ENCODE data around the gene MAP7D2. TPM values are rescaled to one million over a fixed set of nuclear protein-coding genes. Genes with fewer than 3 reads are reported as not detected.

The MAP7D2 gene
- total RNA-seq, 1 experiment from 2014 or later = 0.15 TPM

GRCh38 chrX:20061855-20062254, 54.9 kb downstream of the MAP7D2 start:
- Histone ChIP-seq H3K9me2 (ENCODE audit: insufficient read depth) (no peaks in the 10 kb centered on the region), H3K27ac (ENCODE audit: low read depth, low read length) (no peak overlapping the region), H3K4me3 (replicated peaks in 1 of 2; ENCODE audit: low read depth in 1 of 2, low read length in 2 of 2) (no peak overlapping the region), H3K27me3 (ENCODE audit: insufficient read depth, low read length) (no peaks in the 10 kb centered on the region), H3K9ac (ENCODE audit: low read length) (no peak overlapping the region), H3K79me2 (ENCODE audit: insufficient read depth, low read length) (no peaks in the 10 kb centered on the region), H3K4me1 (ENCODE audit: control insufficient read depth in 1 of 2, insufficient read depth in 2 of 2, low read length in 2 of 2) (peaks cover 2 to 18% of the 10 kb centered on the region in 2 experiments; a peak in 2 of 4 replicates), H3K4me2 (ENCODE audit: low read length) (peak overlapping the region; percentile 18; the same call in 1 of the 2 replicates), H2AFZ (ENCODE audit: low read depth, low read length, poor library complexity, severe bottlenecking) (no peak overlapping the region), H3K36me3 (ENCODE audit: control insufficient read depth in 1 of 2, insufficient read depth in 2 of 2, low read length in 2 of 2) (no peaks in the 10 kb centered on the region), H3K9me3 (ENCODE audit: control insufficient read depth in 1 of 2, insufficient read depth in 1 of 2, low read depth in 1 of 2, low read length in 2 of 2) (no peaks in the 10 kb centered on the region), H4K20me1 (ENCODE audit: insufficient read depth) (no peaks in the 10 kb centered on the region)
- BruUV-seq (replicated peaks) = no TSS peak
- DNase-seq (ENCODE audit: low read depth, low spot score) (no peak), ATAC-seq (peak; percentile 42; the same call in 1 of the 2 replicates)
- no peak for TF ChIP-seq RAD21 (IDR thresholded peaks at IDR 0.05; ENCODE audit: low read depth)
- TF ChIP-seq YY1 (IDR thresholded peaks at IDR 0.05; ENCODE audit: extremely low read depth, insufficient replicate concordance, low read depth, low read length) = no peak
- no peak for TF ChIP-seq EZH2phosphoT487 (IDR thresholded peaks at IDR 0.05; ENCODE audit: borderline replicate concordance)
- no peak for TF ChIP-seq EGR1 (IDR thresholded peaks at IDR 0.05; ENCODE audit: low read depth)
- TF ChIP-seq CEBPB (IDR thresholded peaks at IDR 0.05; ENCODE audit: low read depth) = no peak
- no peak for TF ChIP-seq SIN3A (IDR thresholded peaks at IDR 0.05; ENCODE audit: low read depth)
- TF ChIP-seq ZFX (IDR thresholded peaks at IDR 0.05) = no peak
- TF ChIP-seq, protein P1, sequence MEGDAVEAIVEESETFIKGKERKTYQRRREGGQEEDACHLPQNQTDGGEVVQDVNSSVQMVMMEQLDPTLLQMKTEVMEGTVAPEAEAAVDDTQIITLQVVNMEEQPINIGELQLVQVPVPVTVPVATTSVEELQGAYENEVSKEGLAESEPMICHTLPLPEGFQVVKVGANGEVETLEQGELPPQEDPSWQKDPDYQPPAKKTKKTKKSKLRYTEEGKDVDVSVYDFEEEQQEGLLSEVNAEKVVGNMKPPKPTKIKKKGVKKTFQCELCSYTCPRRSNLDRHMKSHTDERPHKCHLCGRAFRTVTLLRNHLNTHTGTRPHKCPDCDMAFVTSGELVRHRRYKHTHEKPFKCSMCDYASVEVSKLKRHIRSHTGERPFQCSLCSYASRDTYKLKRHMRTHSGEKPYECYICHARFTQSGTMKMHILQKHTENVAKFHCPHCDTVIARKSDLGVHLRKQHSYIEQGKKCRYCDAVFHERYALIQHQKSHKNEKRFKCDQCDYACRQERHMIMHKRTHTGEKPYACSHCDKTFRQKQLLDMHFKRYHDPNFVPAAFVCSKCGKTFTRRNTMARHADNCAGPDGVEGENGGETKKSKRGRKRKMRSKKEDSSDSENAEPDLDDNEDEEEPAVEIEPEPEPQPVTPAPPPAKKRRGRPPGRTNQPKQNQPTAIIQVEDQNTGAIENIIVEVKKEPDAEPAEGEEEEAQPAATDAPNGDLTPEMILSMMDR (IDR thresholded peaks at IDR 0.05 in 2 of 3, conservative IDR thresholded peaks at IDR 0.05 in 1 of 3; ENCODE audit: borderline replicate concordance in 1 of 3, insufficient read depth in 1 of 3, low read depth in 2 of 3, low read length in 2 of 3) = no peak
- no peak for TF ChIP-seq CBX3 (IDR thresholded peaks at IDR 0.05; ENCODE audit: low read depth)
- TF ChIP-seq, protein P2, sequence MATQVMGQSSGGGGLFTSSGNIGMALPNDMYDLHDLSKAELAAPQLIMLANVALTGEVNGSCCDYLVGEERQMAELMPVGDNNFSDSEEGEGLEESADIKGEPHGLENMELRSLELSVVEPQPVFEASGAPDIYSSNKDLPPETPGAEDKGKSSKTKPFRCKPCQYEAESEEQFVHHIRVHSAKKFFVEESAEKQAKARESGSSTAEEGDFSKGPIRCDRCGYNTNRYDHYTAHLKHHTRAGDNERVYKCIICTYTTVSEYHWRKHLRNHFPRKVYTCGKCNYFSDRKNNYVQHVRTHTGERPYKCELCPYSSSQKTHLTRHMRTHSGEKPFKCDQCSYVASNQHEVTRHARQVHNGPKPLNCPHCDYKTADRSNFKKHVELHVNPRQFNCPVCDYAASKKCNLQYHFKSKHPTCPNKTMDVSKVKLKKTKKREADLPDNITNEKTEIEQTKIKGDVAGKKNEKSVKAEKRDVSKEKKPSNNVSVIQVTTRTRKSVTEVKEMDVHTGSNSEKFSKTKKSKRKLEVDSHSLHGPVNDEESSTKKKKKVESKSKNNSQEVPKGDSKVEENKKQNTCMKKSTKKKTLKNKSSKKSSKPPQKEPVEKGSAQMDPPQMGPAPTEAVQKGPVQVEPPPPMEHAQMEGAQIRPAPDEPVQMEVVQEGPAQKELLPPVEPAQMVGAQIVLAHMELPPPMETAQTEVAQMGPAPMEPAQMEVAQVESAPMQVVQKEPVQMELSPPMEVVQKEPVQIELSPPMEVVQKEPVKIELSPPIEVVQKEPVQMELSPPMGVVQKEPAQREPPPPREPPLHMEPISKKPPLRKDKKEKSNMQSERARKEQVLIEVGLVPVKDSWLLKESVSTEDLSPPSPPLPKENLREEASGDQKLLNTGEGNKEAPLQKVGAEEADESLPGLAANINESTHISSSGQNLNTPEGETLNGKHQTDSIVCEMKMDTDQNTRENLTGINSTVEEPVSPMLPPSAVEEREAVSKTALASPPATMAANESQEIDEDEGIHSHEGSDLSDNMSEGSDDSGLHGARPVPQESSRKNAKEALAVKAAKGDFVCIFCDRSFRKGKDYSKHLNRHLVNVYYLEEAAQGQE (IDR thresholded peaks at IDR 0.05; ENCODE audit: low read depth) = no peak
- no peak for TF ChIP-seq ELF1 (IDR thresholded peaks at IDR 0.05; ENCODE audit: borderline replicate concordance, low read depth)
- TF ChIP-seq SP1 (IDR thresholded peaks at IDR 0.05; ENCODE audit: low read depth) = no peak
- TF ChIP-seq, protein P3, sequence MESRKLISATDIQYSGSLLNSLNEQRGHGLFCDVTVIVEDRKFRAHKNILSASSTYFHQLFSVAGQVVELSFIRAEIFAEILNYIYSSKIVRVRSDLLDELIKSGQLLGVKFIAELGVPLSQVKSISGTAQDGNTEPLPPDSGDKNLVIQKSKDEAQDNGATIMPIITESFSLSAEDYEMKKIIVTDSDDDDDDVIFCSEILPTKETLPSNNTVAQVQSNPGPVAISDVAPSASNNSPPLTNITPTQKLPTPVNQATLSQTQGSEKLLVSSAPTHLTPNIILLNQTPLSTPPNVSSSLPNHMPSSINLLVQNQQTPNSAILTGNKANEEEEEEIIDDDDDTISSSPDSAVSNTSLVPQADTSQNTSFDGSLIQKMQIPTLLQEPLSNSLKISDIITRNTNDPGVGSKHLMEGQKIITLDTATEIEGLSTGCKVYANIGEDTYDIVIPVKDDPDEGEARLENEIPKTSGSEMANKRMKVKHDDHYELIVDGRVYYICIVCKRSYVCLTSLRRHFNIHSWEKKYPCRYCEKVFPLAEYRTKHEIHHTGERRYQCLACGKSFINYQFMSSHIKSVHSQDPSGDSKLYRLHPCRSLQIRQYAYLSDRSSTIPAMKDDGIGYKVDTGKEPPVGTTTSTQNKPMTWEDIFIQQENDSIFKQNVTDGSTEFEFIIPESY (IDR thresholded peaks at IDR 0.05; ENCODE audit: extremely low read depth, insufficient replicate concordance, low read length) = no peak
- TF ChIP-seq POLR2A (IDR thresholded peaks at IDR 0.05; ENCODE audit: borderline replicate concordance, extremely low read depth, insufficient read depth, insufficient read length) = no peak
- TF ChIP-seq ZNF274 (IDR thresholded peaks at IDR 0.05; ENCODE audit: low read depth, low read length) = no peak
- no peak for TF ChIP-seq POLR2AphosphoS5 (IDR thresholded peaks at IDR 0.05; ENCODE audit: low read depth, low read length)
- no peak for TF ChIP-seq MAX (IDR thresholded peaks at IDR 0.05)
- TF ChIP-seq JUND (IDR thresholded peaks at IDR 0.05) = no peak
- CTCF ChIA-PET = interaction anchor here (2.0 kb wide), 1 partner anchor 157 kb away, joined by 9 read pairs; no protein-coding TSS in a partner anchor
- RAD21 ChIA-PET (ENCODE audit: low non-redundant PET in 1 of 2, low total read pairs in 2 of 2, uncharacterized antibody in 2 of 2, unreplicated experiment in 2 of 2) = interaction anchor here in 1 of 2 experiments (0.6 kb wide), 1 partner anchor 500 kb away, joined by 3 read pairs; no protein-coding TSS in a partner anchor
- intact Hi-C loops (cut with micrococcal nuclease) = loop anchor here (10.0 kb wide), 1 partner anchor 327 kb away; no protein-coding TSS in a partner anchor
- POLR2A ChIA-PET = no interaction called here

All from HCT116 (cell line).